Daoy (cell line): Measurements from ENCODE around the gene TGM2. TPM values are rescaled to one million over a fixed set of nuclear protein-coding genes. Genes with fewer than 3 reads are reported as not detected.

ENCODE experiments used
- DNase-seq: peaks from one replicate; pipeline ENCODE4 v3.0.0-alpha.2; 2015; ENCODE audit warnings: low read depth
- total RNA-seq: library from RNA; depleted of rRNA; stranded (reverse); fragments of >200 nt; shearing (Covaris generic); gene quantifications from 2 replicates; pipeline ENCODE4 v1.2.3, GENCODE V29; 2014

Gene TGM2
- total RNA-seq, 1 experiment from 2014 or later = 27.3 TPM

DNA sequence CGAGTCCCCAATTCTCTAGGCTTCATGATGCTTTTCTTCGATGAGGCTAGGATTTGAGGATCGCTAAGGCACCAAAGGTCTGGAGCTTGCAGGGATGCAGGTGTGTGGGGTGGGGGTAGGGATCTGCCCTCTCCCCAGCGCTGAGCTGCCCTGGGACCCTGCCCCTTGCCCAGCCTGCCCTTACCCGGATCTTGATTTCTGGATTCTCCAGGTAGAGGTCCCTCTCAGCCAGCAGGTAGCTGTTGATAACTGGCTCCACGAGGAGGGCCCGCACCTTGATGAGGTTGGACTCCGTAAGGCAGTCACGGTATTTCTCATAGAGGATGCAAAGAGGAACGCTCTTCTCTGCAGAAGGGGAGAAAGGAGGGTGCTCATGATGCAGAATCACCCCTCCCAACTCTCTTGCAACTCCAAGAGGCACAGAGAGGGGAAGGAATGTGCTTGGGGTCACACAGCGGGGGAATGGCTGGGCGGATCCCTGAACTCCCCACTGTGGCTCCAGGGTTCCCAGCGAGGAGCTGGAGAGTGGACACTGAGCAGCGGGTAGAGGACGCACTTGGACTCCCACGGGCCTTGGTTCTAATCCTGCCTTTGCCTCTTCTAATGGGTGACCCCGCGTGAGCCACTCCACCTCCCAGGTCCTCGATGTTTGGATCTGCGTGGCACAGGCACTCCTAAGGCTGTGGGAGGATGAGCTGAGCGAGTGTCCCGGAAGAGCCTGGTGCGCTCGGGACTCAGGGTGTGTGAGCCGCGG, 32.7 kb downstream of the TGM2 start:
- no peak for DNase-seq

DNA sequence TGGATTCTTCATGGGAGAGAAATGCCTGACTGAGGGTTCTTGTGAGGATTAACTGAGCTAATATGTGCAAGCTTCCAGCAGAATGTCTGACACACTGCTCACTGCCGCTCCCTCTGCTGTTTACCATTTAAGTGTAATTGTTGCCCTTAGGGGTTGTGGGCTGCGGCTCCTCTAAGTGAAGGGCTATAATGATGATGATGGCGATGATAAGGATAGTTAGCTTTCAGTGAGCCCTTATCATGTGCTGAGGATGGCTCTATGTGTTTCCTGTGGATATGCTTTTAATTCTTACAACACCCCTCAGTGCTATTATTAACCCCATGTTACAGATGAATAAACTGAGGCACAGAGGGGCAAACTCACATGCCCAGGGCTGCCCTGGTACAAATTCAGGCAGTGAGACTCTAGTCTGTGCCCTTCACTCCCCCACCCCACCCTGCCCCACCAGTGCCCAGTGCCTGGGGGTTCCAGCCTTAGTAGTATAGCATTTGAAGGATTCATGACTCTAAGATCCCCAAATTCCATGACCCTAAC, 33.4 kb downstream of the TGM2 start:
- DNase-seq = peak; percentile 63

DNA sequence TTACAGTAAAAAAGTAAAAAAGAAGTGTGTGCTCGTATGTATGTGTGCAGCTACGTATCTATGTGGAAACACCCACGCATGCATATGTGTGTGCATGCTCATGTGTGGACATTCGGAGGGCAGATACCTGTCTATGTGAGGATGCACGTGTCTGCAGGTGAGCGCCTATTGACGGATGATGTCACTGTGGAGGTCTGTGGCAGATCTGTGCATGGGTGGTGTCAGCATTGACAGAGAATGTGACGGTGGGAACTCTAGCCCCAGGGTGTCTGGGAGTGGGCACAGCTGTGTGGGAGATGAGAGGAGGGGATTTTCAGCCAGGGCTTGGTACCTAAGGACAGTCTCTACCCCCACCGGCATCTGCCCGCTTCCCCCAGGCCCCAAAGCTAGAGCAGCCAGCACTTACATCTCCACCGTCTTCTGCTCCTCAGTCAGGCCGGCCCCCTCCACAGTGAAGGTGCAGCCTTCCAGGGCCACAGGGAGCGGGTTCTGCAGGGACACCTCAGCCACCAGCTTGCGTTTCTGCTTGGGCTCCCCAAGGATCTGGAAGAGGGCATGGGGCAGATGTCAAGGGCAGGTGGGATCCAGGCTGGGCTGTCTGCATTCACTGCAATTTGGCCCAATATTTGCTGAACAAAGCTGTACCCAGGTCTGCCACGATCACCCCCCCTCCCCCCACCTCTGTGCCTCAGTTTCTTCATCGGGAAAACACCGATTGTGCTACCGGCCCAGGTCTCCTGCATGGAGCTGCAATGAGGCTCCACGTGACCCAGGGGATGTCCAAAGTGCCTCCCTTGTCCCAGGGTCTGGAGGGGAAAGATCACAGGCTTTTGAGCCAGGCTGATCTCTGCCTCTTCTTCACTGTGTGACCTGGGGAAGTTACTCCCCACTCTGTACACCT, 34.1 kb downstream of the TGM2 start:
- DNase-seq = no peak

DNA sequence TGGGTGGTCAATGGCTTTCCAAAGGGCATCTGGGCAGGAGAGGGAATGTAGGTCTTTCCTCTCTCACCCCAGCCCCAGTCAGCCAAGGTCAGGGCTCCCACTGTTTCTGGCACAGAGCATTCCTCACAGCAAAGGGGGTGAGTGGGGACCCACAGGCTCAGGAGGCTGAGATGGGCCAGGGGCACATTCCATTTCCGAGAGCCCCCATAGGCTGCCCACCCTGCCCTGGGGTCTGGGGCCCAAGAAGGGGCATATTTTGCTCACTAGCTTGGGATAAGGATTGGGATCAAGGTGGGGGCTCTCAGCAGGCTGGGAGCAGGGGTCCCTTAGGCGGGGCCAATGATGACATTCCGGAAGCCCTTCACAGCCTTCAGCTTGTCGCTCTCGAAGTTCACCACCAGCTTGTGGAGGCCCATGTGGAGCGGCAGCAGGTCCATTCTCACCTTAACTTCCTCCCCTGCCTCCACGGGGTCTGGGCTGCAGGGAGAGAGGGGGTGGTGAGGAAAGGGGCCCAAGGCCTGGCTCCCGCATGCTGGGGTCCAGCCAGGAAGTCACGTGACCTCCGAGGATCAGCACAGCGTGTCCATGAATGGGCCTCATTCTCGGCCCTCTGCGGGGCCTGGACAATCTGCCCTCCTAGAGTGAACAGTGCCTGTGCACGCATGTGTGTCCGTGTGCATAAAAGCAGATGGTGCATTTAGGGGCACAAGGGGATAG, 35.0 kb downstream of the TGM2 start:
- no peak for DNase-seq

DNA sequence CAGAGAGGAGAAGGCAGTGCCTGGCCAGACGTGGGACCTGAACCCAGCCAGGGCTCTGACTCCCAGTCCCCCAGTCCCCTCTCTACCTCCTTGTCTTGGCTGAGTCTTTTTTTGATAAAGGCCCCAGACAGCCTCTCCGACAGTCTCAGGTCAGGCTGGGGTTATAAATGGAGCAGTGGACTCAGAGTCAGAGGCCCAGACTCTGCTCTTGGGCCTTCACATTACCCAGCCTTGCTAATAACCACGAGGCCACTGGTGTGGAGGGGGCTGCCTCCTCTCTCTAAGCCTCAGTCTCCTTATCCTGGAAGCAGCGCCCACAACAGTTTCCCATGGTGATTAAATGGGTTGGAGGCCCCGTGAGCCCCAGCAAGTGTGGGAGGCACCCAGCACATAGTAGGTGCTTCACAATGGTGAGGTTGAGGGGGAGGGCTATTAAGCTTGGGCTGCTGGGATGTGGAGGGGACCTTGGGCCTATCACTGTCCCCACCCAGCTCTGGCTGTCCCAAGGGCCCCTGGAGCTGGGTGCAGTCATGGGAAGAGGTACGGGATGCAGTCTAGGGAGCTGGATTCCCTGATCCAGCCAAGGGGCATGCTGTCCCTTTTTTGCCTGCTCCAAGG, 35.7 kb downstream of the TGM2 start:
- DNase-seq = no peak

DNA sequence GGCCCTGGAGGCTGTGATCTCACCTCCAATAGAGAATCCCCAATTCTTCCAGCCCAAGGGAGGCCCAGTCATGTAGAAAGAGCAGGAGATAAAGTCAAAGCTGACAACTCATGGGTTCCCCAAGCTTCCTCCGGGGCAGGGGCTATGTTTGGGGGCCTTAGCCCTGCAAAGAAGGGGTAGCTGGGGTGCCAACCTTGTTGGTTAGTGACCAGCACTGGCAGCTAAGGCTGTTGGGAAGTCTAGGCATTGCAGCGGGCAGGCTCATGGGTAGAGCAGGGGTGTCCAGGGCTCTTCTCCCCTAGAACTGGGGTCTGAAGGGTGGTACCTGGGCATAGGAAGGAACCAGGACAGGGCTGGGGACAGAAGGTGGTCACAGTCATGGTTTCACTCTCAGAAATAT, 36.4 kb downstream of the TGM2 start:
- DNase-seq = no peak

DNA sequence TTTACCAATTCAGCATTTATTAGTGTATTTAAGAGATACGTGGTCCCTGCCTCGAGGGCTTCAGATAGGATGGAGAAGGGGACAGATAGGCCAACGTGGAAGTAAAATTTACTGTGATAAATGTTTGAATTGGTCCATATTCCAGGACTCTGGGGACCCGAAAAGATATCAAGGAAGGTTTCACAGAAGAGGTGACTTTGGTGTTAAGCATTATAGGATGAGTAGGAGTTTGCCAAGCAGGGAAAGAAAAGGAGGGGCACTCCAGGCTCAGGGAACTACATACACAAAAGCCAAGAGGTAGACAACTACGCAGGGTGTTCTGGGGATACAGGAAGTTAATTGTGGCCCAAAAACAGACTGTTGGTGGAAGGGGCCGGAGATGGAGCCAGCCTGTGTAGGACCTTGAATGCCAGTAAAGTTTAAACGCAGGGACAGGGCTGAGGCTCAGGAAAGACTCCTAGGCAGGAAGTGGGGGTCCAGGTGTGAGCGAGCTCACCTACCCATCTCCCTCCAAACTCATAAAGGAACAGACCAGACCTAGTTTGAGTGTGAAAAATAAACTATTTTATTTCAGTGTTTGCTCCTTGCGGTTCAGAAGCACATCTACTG, 37.0 kb downstream of the TGM2 start:
- DNase-seq = no peak

DNA sequence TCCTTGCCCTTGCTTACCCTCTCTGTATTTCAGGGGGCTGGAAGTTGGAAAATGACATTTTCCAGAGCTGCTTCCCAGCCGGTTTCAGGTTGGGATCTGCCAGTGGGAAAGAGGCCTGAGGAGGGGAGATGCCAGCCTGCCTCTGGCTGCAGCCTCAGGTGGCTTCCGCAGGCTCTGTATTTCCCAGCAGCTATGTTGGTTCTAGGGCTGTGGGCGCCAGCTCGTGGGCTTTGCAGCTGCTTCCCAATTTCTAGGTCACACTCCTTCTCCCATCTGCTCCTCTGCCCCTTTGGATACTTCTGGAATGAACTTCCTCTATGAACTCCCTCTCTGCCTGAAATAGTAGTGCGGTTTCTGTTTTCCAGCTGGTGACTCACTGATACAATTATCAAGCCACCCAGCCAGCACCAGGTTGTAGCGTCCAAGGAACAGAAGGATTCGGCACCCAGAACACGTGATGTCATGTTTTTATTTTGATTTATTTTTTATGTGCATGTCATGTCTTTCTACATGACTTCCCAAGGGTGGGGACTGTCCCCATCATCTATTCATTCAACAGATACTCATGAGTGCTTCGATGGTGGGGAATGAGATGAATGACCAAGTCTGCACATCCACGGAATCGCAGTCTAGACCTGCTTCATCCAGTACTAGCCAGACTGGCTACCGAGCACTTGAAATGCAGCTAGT, 38.0 kb downstream of the TGM2 start:
- DNase-seq = peak; percentile 82

DNA sequence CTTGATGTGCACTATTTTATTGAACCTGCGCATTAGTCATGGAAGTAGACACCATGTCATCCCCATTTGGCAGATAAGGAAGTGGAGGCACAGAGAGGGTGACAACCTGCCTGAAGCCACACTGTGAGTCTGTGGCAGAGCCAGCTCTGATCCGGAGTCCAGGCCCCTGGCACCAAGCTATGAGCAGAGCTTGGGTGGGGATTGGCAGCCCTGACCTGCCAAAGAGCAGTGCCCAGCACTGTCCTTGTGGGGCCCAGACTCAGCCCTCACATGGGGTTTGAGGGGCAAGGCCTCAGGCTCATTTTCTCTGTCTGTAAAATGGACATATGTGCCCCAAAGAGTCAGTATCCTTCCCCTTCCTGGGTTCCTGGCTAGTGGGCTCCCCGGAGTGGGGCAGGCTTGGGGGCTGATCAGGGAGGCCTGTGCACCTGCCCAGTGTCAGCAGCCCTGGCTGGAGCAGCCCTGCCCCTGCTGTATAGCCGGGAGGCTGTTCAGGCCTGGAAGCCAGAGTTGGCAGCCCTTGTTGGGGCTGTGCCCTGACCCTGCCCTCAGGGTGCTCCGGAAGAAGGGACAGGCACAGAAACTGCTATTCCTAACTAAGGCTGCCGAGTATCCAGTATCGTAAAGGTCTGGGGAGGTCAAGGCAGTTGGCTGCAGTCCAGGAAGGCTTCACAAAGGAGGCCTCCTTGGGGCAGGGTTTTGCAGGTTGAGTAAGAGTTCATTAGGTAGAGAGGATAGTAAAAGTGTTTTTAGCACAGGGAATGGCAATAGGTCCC, 38.7 kb downstream of the TGM2 start:
- no peak for DNase-seq

DNA sequence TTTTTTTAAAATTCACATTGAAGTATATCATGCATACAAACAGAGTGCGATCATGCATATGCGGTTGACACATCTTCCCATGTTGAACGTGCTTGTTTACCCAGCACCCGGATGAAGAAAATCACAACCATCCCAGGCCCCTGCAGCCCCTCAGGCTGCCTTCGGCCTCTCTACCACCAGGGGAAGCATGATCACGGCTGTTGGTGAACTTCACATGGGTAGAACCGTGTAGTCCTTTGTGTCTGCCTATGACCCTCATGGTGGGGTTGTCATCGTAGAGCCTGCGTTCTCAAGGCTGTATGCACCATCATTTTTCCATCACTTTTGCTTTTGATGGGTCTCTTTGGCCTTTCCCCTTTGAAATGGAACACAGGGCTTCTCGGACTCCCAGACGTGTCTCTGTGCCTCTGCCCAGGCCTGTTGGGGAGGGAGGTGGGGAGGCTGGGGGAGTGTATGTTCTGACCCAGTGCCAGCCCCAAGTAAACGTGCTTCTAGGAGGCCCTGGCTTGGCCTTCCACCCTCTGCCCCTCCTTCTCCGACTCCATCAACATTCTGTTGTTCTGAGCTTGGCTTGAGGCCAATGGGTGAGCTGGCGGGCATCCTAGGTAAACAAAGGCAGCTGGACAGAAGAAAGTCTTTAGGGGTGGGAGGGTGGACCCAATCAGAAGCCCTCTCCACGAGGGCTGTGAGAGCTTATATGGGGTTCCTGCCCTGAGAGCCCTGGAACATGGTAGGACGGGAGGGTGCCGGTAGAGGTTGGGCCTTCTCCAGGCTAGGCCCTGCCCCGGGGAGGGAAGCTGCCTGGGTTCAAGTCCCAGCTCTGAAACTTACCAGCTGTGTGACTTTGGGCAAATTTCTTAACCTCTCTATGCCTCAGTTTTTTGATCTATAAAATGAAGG, 39.7 kb downstream of the TGM2 start:
- peak; percentile 58 for DNase-seq

DNA sequence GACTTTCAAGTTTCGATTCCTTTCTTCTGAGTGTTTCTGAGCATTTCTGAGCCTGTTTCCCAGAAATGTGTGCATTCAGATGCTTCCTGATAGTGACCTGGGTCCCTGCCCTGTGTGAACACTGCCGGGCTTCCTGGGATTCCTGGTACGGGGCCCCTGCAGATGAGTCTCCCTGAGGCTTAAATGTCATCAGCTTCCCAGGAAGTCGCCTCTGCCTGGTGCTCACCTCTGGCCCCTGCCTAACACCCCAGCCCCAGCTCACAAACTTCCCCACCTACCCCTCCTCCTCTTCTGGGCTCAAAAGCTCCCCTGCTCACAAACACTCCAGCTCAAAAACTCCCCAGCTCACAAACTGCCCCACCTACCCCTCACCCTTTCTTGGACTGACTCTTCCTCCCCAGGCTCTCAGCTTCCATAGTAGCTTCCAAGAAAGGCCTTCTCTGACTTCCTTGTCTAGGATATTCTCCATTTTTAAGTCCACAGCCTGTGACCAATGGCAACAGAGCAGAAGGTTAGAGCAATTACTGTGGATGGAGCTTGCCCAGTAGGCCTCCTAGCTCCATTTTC, 42.0 kb downstream of the TGM2 start:
- no peak for DNase-seq

DNA sequence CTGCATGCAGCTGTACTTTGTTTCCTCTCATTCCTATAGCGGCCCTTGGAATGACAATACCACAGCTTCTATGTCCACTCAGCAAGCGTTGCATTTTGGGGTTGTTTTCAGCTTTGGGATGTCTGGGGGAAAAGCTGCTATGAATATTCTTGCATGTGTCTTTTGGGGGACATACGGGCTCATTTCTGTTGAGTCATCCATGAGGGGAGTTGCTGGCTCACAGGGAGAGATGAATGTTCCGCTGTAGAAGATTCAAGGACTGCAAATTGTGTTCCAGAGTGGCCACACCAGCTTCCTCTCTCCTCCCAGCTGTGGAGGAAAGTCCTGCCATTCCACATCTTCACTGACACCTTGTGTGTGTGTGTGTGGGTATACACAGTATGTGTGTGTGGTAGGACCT, 43.3 kb downstream of the TGM2 start:
- DNase-seq = no peak

DNA sequence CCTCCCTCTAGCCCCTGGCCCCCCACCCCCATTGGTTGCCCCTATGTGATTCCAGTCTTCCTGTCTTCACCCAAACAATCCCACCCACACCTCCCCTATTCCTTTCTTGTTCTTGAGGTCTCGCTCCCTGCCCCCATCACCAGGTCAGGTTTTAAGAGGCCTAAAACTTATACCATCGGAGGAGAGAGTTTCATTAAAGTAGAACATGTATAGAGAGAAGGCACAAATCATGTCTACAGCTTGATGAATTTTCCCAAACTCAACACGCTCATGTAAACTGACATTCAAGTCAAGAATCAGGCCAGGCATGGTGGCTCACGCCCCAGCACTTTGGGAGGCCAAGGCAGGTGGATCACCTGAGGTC, 44.5 kb downstream of the TGM2 start:
- DNase-seq = no peak

DNA sequence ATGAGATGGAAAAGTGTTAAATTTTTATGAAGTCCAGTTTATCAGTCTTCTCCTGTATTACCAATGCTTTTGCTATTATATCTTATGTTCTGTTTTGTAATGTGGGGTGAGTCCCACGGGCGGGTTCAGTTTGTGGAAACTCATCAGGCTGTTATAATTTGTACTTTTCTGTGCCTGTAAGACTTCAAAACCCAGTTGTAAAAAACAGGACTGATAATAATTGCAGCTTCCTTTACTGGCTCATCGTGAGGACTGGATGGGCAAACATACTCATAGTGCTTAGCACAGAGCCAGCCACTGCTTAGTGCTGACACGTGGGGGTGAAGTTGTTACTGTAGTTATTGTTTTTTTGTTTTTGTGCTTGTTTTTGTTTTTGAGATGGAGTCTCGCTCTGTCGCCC, 45.6 kb downstream of the TGM2 start:
- DNase-seq = no peak

DNA sequence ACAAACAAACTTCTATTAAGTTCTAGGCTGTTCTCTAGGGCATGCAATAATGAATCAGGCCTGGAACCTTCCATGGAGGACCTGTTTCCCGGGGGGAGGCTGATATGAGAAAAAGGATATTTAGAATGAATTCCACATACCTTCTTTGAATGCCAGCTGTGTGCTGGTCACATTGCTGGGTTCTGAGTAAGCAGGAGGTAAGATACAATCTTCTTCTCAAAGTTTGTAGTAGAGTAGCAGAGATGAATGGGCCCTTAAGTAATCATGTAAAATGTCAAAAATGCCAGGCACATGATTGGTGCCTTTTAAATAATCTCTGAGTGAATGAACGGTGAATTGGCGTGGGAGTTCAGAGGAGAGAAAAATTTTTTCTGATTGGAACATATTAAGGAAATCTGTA, 47.4 kb downstream of the TGM2 start:
- DNase-seq = peak; percentile 63

DNA sequence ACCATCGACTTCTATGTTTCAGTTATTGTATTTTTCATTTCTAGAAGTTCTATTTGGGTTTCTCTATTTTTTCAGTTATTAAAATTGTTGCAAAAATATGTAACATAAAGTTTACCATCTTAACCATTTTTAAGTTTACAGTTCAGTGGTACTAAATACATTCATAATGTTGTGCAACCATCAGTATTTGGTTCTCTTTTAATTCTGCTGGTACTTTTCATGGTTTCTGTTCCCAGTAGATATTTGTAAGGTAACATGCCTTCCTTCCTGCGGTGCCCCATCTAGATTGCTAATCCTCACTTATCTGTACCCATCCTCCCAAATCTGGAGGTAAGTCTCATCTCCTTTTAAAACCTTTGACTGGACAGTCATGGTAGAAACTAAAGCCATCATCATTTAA, 47.9 kb downstream of the TGM2 start:
- DNase-seq = no peak

DNA sequence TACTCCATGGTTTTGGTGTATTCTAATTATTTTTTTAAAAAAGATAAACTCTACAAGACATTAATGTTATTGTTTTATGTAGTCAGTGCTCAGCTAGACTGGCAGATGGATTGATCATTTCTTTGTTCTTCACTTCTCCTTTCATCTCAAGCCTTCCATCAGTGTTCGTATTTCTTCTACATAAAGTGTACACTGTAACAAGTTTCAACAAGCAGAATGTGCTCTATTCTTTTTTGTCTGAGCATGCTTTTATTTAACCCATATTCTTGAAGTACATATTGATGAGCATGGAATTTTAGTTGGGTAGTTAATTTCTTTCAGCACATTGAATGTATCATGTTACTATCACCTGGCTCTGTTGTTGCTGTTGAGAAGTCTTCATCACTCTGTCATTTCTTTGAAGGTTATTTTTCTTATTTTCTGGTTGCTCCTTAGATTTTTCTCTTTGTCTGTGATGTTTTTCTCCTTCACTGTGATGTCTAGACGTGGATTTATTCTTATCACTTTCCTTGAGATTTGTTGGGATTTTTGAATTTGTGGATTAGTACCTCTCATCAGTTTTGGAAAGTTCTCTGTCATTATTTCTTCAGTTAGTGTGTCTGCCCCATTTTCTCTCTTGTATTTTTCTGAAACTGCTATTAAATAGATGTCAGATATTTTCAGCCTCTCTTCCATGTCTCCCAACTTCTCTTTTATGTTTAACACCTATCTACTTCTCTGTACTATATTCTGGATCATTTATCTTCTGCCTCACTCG, 48.5 kb downstream of the TGM2 start:
- DNase-seq = no peak

DNA sequence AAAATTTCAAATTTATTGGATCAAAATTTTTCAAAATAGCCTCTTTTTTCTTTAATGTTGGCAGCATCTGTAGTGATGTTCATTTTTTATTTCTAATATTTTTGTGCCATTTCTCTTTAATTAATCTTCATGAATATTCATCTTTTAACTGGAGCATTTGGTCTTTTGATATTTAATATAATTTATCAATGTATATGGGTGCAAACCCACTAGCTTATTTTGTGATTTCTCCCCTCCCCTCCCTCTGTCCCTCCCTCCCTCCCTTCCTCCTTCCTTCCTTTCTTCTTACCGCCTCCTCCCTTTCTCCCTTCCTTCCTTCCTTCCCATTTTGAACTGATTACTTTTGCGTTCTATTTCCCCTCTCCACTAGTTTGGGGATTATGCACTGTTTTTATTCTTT, 49.2 kb downstream of the TGM2 start:
- DNase-seq = no peak
